H54 (cell line): Measurements from ENCODE around the gene GRIA1.

ENCODE experiments used
- DNase-seq: peaks from one replicate; pipeline ENCODE4 v3.0.0; 2011; ENCODE audit warnings: low spot score, mixed read lengths; ENCODE audit not compliant: insufficient read length
- FAIRE-seq: peaks from 3 replicates; lab custom pipeline; 2011; peaks lifted over from hg19 to GRCh38; lab: Jason Lieb, UNC
- POLR2A ChIP-seq: IDR thresholded peaks from 2 replicates; pipeline ENCODE4 v1.6.1; 2011; ENCODE audit warnings: low read depth, mild to moderate bottlenecking, low read length

Gene GRIA1

GRCh38 chr5:153796527-153796926 is 306.1 kb downstream of the GRIA1 start:
- no peak for FAIRE-seq

GRCh38 chr5:153797484-153797883 is 307.0 kb downstream of the GRIA1 start:
- no peak for DNase-seq
- TF ChIP-seq POLR2A = no peak
- no peak for FAIRE-seq

More at GRCh38 chr5:153796527-153796926, 306.1 kb downstream of the GRIA1 start:
- TF ChIP-seq POLR2A = no peak
- no peak for DNase-seq

GRCh38 chr5:153798830-153799229 is 308.4 kb downstream of the GRIA1 start:
- FAIRE-seq = no peak
- TF ChIP-seq POLR2A = no peak

DNA sequence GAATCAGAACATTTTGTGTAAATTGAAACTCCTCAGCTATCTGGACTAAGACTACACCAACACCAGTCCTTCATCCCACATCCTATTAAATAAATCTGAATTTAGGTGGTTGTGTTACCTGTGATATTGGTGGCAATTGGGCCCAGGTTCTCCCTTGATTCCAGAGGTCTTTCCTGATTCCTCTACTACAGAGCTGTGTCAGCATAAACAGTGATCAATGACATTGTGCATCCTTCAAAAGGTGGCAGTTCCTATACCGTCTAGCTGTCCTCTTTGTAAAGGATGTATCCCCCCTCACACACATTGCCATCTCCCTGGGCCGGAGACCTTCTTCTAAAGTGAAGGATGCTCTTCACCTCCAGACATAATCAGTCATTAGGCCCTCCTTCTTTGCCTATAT is 309.0 kb downstream of the GRIA1 start:
- TF ChIP-seq POLR2A = no peak
- no peak for DNase-seq
- no peak for FAIRE-seq

More at GRCh38 chr5:153798830-153799229, 308.4 kb downstream of the GRIA1 start:
- no peak for DNase-seq

GRCh38 chr5:153802050-153802821 is 311.8 kb downstream of the GRIA1 start:
- DNase-seq (no peak), FAIRE-seq (no peak)
- TF ChIP-seq POLR2A = no peak

DNA sequence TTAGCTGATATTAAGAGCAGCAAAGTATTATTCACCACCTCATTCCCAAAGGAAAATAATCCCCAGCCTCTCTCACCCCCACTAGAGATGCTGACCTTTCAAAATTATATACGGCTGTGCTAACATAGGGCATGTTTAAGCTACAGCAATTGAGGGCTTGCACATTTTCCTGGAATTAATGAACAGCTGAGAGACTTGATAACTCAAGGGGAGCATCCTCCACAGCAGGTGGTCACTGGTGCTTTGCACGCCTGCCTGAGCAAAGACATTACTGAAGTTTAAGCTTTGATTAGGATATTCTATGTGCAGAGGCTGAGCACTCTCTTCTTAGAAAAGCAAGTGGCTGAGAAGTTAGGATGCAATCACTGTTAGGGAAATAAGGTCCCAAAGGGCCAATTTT is 317.3 kb downstream of the GRIA1 start:
- no peak for TF ChIP-seq POLR2A
- FAIRE-seq (no peak), DNase-seq (no peak)

DNA sequence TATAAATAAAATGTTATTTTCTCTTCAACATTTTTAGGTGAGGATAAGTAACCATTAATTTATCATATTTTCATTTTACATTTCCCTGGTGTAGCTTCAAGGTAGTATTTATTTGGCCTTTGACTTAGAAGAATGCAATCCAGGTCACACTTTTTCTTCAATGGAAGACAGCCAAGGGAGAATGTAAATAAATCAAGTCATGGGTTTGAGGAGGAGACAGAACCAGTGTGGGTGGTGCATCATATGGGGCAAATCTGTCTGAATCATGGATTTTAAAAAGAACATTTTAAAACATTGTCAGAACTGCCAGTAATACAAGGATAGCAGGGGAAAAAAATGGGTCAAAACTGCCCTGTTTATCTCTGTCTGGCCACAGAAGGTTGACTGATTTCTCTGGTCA is 318.7 kb downstream of the GRIA1 start:
- no peak for FAIRE-seq
- no peak for TF ChIP-seq POLR2A

DNA sequence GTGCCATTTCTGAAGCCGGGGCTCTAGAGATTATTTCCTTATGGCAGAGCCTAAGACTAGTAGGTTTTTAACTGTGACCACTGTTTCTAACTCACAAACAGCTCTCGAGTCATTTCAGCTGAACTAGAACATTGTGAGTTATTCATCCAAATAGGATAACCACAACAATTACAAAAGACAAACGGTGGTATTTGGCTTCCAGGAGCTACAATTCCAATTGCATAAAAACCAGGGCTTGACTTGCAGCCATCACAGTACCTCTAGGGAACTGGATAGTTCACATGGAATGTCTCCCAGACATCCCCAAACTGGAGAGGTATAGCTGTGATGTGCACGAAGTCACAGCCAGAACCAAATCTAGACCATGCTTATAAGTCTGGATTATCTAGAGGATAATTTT is 323.4 kb downstream of the GRIA1 start:
- no peak for FAIRE-seq
- no peak for TF ChIP-seq POLR2A

More for the DNA sequence above, 318.7 kb downstream of the GRIA1 start:
- DNase-seq = no peak

DNA sequence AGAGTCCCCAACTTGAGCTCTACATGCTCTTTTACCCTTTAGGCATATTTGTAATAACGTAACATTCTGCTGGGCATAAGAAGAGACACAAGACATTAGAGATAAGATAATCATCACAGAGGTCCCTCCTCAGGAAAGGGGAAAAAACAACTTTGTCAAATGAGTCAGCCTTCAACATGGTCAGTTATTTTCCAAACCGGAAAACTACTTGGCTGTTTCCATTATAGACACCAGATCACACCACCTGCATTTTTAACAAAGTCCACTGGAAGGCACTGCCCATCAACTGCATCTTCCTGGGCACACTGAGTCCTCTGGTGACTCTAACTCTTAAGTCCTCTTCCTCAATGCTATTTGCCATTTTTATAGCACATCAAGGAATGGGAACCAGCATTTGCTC is 326.4 kb downstream of the GRIA1 start:
- DNase-seq (no peak), FAIRE-seq (no peak)
- TF ChIP-seq POLR2A = no peak

More for the DNA sequence above, 323.4 kb downstream of the GRIA1 start:
- no peak for DNase-seq

DNA sequence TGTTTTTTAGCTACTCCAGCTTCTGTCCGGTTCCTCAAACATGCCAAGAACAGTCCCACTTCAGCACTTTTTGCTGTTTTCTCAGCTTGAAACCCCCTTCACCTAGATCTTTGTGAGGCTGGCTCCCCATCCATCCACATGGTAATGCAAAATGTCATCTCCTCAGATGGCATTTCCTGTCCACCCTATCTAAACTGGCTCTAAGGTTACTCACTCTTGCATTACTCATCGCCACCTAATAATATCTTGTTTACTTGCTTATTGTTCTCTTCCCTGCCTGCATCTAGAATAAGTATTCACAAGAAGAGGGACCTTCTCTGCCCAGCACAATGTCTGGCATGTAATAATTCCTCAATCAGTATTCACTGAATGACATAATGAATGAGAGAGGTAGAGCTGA is 328.2 kb downstream of the GRIA1 start:
- TF ChIP-seq POLR2A = no peak
- FAIRE-seq (no peak), DNase-seq (no peak)

- no peak for TF ChIP-seq POLR2A
- FAIRE-seq = no peak
- DNase-seq = no peak
Observed at GRCh38 chr5:153823036-153823435, 332.6 kb downstream of the GRIA1 start.

GRCh38 chr5:153824909-153825308 is 334.4 kb downstream of the GRIA1 start:
- no peak for TF ChIP-seq POLR2A
- FAIRE-seq (no peak), DNase-seq (no peak)

DNA sequence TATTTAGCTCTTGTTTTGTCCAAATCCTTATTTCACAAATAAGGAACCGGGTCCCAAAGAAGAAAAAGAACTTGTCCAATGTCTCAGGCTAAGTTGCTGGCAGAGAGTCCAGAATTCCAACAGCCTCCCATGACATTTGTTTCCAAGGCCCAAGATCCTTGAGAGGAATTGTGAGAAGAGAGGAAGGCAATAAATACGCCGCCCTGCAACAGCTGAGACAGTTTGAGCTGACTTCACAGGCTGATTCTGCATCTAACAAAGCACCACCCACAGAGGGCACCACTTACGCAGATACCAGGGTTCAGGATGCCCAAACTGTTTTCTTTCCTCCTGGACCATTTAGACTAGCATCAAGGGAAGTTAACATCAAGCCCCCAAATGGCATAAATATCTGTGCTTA is 336.9 kb downstream of the GRIA1 start:
- TF ChIP-seq POLR2A = no peak
- DNase-seq (no peak), FAIRE-seq (no peak)

DNA sequence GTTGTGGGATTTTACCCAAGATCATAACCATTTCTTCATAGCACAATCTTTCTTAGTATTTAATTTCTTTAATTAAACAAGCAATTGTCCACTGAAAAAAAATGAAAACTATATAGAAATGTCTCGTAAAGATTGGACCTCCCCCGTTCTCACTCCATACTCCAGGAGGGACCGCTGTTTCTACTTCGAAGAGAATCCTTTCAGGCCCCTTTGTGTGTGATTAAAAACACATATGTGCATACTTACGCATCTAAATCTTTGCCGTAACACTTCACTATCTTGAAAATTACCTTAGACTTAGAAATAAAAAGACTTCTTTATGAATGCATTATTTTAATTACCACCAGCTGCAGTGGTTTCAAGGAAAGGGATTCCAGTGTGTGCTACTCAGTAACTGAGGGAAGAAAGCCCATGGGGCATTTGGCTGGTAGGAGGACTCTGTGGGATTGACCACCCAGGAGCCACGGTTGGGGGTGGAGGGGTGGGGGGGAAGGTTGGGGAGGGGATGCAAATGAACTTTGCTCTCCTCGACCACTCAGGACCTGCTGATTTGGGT is 339.1 kb downstream of the GRIA1 start:
- TF ChIP-seq POLR2A = no peak
- DNase-seq = no peak
- FAIRE-seq = no peak

GRCh38 chr5:153831973-153832372 is 341.5 kb downstream of the GRIA1 start:
- DNase-seq (peak; percentile 13), FAIRE-seq (no peak)
- no peak for TF ChIP-seq POLR2A
